HEK293 (cell line): ENCODE results near the gene SETD1A.

ENCODE experiments used
- CTCF ChIA-PET: fragments of 350-600 bp; formaldehyde crosslinking; extraction: SDS; loops from one replicate; lab custom pipeline; 2021; ENCODE audit warnings: antibody characterized with exemption; lab: Yijun Ruan, JAX
- POLR2A ChIA-PET: fragments of 300-600 bp; formaldehyde crosslinking; extraction: SDS; loops from one replicate; lab custom pipeline; 2020; ENCODE audit warnings: antibody characterized with exemption, inconsistent platforms; lab: Yijun Ruan, JAX
- H3K27ac ChIP-seq: fragments of 200-500 bp; sonication (Bioruptor generic); 2 replicates; pipeline ENCODE4 v1.5.1; 2014; ENCODE audit warnings: low read depth, low read length, control low read depth, inconsistent platforms; ENCODE audit errors: extremely low read depth
- H3K36me3 ChIP-seq, 2 experiments: fragments of 200-500 bp in 1 of 2; sonication (Bioruptor generic) in 1 of 2; 1 replicate in 1 of 2; 2 replicates in 1 of 2; pipeline ENCODE4 v1.5.1; 2014 to 2017; ENCODE audit warnings: inconsistent platforms in 2 of 2, low read length in 2 of 2; ENCODE audit not compliant: control insufficient read depth in 2 of 2, insufficient read depth in 1 of 2
- H3K4me1 ChIP-seq: fragments of 200-500 bp; sonication (Bioruptor generic); 2 replicates; pipeline ENCODE4 v1.5.1; 2014; ENCODE audit warnings: mild to moderate bottlenecking, low read length, inconsistent platforms; ENCODE audit not compliant: control insufficient read depth, insufficient read depth
- H3K4me3 ChIP-seq: 2 replicates; pipeline ENCODE4 v1.5.1; 2011; ENCODE audit warnings: low read depth, mild to moderate bottlenecking, control low read depth, low read length, moderate library complexity
- H3K9me3 ChIP-seq: fragments of 200-500 bp; sonication (Bioruptor generic); 2 replicates; pipeline ENCODE4 v1.5.1; 2014; ENCODE audit warnings: low read depth, low read length, inconsistent platforms; ENCODE audit not compliant: control insufficient read depth, insufficient read depth
- BCL11B ChIP-seq: fragments of 450-650 bp; formaldehyde crosslinking; IDR thresholded peaks from 2 replicates; pipeline ENCODE4 v1.5.1; 2016; ENCODE audit warnings: low read depth, missing biosample characterization, missing genetic modification characterization
- GLI2 ChIP-seq: fragments of 450-650 bp; formaldehyde crosslinking; IDR thresholded peaks from 2 replicates; pipeline ENCODE4; 2017; ENCODE audit warnings: missing biosample characterization, missing genetic modification characterization, low read depth, borderline replicate concordance
- GLIS1 ChIP-seq: fragments of 450-650 bp; formaldehyde crosslinking; IDR thresholded peaks from 2 replicates; pipeline ENCODE4 v1.5.1; 2016; ENCODE audit warnings: missing biosample characterization, missing genetic modification characterization
- IKZF3 ChIP-seq: fragments of 450-650 bp; IDR thresholded peaks from 2 replicates; pipeline ENCODE4 v1.5.0; 2018; ENCODE audit warnings: missing biosample characterization, mild to moderate bottlenecking, missing genetic modification characterization, moderate library complexity
- PATZ1 ChIP-seq: fragments of 450-650 bp; formaldehyde crosslinking; IDR thresholded peaks from 2 replicates; pipeline ENCODE4 v1.5.1; 2016; ENCODE audit warnings: missing biosample characterization, missing genetic modification characterization
- PRDM10 ChIP-seq: fragments of 450-650 bp; formaldehyde crosslinking; IDR thresholded peaks from 2 replicates; pipeline ENCODE4 v1.5.1; 2016; ENCODE audit warnings: missing biosample characterization, missing genetic modification characterization
- REST ChIP-seq: fragments of 450-650 bp; formaldehyde crosslinking; IDR thresholded peaks from 2 replicates; pipeline ENCODE4 v1.5.1; 2016; ENCODE audit warnings: missing biosample characterization, missing genetic modification characterization
- SALL2 ChIP-seq: fragments of 450-650 bp; formaldehyde crosslinking; IDR thresholded peaks from 2 replicates; pipeline ENCODE4 v1.5.0; 2017; ENCODE audit warnings: missing biosample characterization, mild to moderate bottlenecking, missing genetic modification characterization, borderline replicate concordance
- SCRT2 ChIP-seq: fragments of 450-650 bp; formaldehyde crosslinking; IDR thresholded peaks from 2 replicates; pipeline ENCODE4 v1.5.1; 2016; ENCODE audit warnings: missing biosample characterization, missing genetic modification characterization
- TRIM28 ChIP-seq: IDR thresholded peaks from 2 replicates; pipeline ENCODE4 v1.6.1; 2011; ENCODE audit warnings: low read length, control low read depth, borderline replicate concordance
- ZBTB1 ChIP-seq: fragments of 450-650 bp; formaldehyde crosslinking; IDR thresholded peaks from 2 replicates; pipeline ENCODE4 v1.5.1; 2016; ENCODE audit warnings: missing biosample characterization, missing genetic modification characterization
- ZBTB17 ChIP-seq: fragments of 450-650 bp; formaldehyde crosslinking; IDR thresholded peaks from 2 replicates; pipeline ENCODE4 v1.5.1; 2016; ENCODE audit warnings: missing biosample characterization, missing genetic modification characterization
- ZBTB8A ChIP-seq: fragments of 450-650 bp; formaldehyde crosslinking; IDR thresholded peaks from 2 replicates; pipeline ENCODE4 v1.5.1; 2016; ENCODE audit warnings: missing biosample characterization, missing genetic modification characterization
- ZFP3 ChIP-seq: fragments of 450-650 bp; formaldehyde crosslinking; IDR thresholded peaks from 2 replicates; pipeline ENCODE4 v1.5.1; 2016; ENCODE audit warnings: low read depth, missing biosample characterization, missing genetic modification characterization
- ZNF23 ChIP-seq: fragments of 450-650 bp; formaldehyde crosslinking; IDR thresholded peaks from 2 replicates; pipeline ENCODE4 v1.5.1; 2016; ENCODE audit warnings: missing biosample characterization, missing genetic modification characterization, borderline replicate concordance
- ZNF280D ChIP-seq: fragments of 450-650 bp; formaldehyde crosslinking; IDR thresholded peaks from 2 replicates; pipeline ENCODE4 v1.5.1; 2016; ENCODE audit warnings: missing biosample characterization, missing genetic modification characterization
- ZNF302 ChIP-seq: fragments of 450-650 bp; formaldehyde crosslinking; IDR thresholded peaks from 2 replicates; pipeline ENCODE4 v1.5.1; 2016; ENCODE audit warnings: missing biosample characterization, missing genetic modification characterization, low read depth
- ZNF426 ChIP-seq: fragments of 450-650 bp; formaldehyde crosslinking; IDR thresholded peaks from 2 replicates; pipeline ENCODE4 v1.5.1; 2017; ENCODE audit warnings: missing biosample characterization, missing genetic modification characterization, mild to moderate bottlenecking, inconsistent platforms, moderate library complexity
- ZNF48 ChIP-seq: fragments of 450-650 bp; formaldehyde crosslinking; IDR thresholded peaks from 2 replicates; pipeline ENCODE4 v1.5.1; 2016; ENCODE audit warnings: missing biosample characterization, missing genetic modification characterization
- ZNF600 ChIP-seq: fragments of 450-650 bp; formaldehyde crosslinking; IDR thresholded peaks from 2 replicates; pipeline ENCODE4 v1.5.1; 2016; ENCODE audit warnings: missing biosample characterization, missing genetic modification characterization
- ZXDB ChIP-seq: fragments of 450-650 bp; formaldehyde crosslinking; IDR thresholded peaks from 2 replicates; pipeline ENCODE4 v1.5.1; 2016; ENCODE audit warnings: missing biosample characterization, missing genetic modification characterization

SETD1A gene

GRCh38 chr16:30924913-30925631 lies 32.5 kb upstream of the SETD1A start:
- no peaks in the 10 kb centered on the region for H3K4me1 ChIP-seq
- H3K36me3 ChIP-seq, result peaks cover 0 to 51% of the 10 kb centered on the region in 2 experiments; a peak in 2 of 3 replicates
- peak overlapping the region; percentile 68 for H3K4me3 ChIP-seq
- H3K27ac ChIP-seq, result no peak overlapping the region; the same call in 1 of the 2 replicates
- H3K9me3 ChIP-seq, result no peaks in the 10 kb centered on the region
- ChIA-PET CTCF (interaction anchor here (0.6 to 1.2 kb wide), 3 partner anchors 10 to 1029 kb away, joined by 3 to 5 read pairs (median 4); no protein-coding TSS in a partner anchor), POLR2A (interaction anchor here (0.6 to 1.3 kb wide), 2 partner anchors 17 to 156 kb away, joined by 4 to 6 read pairs; no protein-coding TSS in a partner anchor)
- TF ChIP-seq TRIM28, result no peak
- no peak for TF ChIP-seq ZNF426
- TF ChIP-seq PRDM10 (tag by site-specific recombination), result 0 out of 2 replicates have a peak, but pooled peaks have one; percentile 12
- TF ChIP-seq ZFP3 (tag by site-specific recombination), result no peak
- TF ChIP-seq GLI2 (tag by site-specific recombination), result no peak
- TF ChIP-seq PATZ1, result peak; percentile 46; the same call in 1 of the 2 replicates
- TF ChIP-seq SCRT2, result no peak
- peak; percentile 57; the same call in 1 of the 2 replicates for TF ChIP-seq IKZF3 (tag by site-specific recombination)
- TF ChIP-seq SALL2, result no peak
- TF ChIP-seq ZNF600 (tag by site-specific recombination), result peak; percentile 98
- no peak for TF ChIP-seq ZXDB (tag by site-specific recombination)
- TF ChIP-seq ZBTB1 (tag by site-specific recombination), result no peak
- no peak for TF ChIP-seq BCL11B (tag by site-specific recombination)
- TF ChIP-seq ZNF48 (tag by site-specific recombination), result no peak
- no peak for TF ChIP-seq ZNF280D (tag by site-specific recombination)
- peak; percentile 38; the same call in 1 of the 2 replicates for TF ChIP-seq ZBTB8A (tag by site-specific recombination)
- TF ChIP-seq ZNF302 (tag by site-specific recombination), result no peak
- no peak for TF ChIP-seq ZNF23
- peak; percentile 79 for TF ChIP-seq ZBTB17 (tag by site-specific recombination)
- no peak for TF ChIP-seq GLIS1 (tag by site-specific recombination)
- TF ChIP-seq REST (tag by site-specific recombination), result no peak
